ENCODE data around the gene CARS2.
"Not testable (repeated sequence)": the region's sequence is repeated elsewhere in the genome, so short reads cannot be mapped to it uniquely, and the experiment has no call there.

Gene CARS2, protein sequence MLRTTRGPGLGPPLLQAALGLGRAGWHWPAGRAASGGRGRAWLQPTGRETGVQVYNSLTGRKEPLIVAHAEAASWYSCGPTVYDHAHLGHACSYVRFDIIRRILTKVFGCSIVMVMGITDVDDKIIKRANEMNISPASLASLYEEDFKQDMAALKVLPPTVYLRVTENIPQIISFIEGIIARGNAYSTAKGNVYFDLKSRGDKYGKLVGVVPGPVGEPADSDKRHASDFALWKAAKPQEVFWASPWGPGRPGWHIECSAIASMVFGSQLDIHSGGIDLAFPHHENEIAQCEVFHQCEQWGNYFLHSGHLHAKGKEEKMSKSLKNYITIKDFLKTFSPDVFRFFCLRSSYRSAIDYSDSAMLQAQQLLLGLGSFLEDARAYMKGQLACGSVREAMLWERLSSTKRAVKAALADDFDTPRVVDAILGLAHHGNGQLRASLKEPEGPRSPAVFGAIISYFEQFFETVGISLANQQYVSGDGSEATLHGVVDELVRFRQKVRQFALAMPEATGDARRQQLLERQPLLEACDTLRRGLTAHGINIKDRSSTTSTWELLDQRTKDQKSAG

DNA sequence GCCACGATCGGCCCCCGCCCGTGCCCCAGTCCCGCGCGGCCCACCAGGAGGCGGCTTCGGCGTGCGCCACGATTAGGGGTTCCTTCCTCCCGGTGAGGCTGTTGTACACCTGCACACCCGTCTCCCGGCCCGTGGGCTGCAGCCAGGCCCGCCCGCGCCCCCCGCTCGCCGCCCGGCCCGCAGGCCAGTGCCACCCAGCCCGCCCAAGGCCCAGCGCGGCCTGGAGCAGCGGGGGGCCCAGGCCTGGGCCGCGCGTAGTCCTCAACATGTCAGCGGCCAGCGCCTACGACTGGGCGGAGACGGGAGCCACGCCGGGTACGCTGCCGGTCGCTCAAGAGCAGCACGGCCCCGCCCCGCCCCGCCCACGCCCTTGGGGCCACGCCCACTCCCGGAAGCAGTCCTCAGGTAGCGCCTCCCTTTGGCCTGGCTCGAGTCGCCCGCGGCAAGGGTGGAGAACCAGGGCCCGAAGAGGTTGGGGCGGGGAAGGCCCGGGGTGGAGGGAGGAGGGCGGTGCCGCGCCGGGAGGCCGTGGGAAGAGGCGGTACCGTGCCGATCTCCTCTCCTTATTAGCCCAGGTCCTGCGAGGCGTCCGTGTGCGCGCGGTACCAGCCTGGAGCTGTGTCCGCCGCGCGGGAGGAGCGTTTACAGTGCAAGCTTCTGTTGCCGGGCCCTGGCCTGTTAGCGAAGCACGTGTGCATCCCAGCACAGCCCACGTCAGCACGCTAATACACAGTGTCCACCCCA lies at the start of gene CARS2:
Gene CARS2, minus strand, starts transcription at position 291 of the 744 bp plus-strand sequence. Its CDS starts 23 bp downstream, at position 268.
- H3K4me1 ChIP-seq (ENCODE audit: insufficient read depth, low read length) = peaks cover 17% of the 10 kb centered on the region
- H3K4me3 ChIP-seq (ENCODE audit: low read depth in 1 of 2, low read length in 2 of 2) = peak within 1 kb of the TSS; percentile 54 to 63
- H3K36me3 ChIP-seq (ENCODE audit: insufficient read depth, low read length) = peaks cover 21% of the 10 kb centered on the region
- no peaks in the 10 kb centered on the region for H3K9me3 ChIP-seq (ENCODE audit: low read length)
- peak within 1 kb of the TSS; percentile 83 for H3K27ac ChIP-seq (ENCODE audit: low read depth, low read length)
- peak within 1 kb of the TSS; percentile 68 for H3K9ac ChIP-seq (ENCODE audit: low read length)
- H3K27me3 ChIP-seq (ENCODE audit: control insufficient read depth in 1 of 2, insufficient read depth in 2 of 2, low read length in 2 of 2) = no peaks in the 10 kb centered on the region

DNA sequence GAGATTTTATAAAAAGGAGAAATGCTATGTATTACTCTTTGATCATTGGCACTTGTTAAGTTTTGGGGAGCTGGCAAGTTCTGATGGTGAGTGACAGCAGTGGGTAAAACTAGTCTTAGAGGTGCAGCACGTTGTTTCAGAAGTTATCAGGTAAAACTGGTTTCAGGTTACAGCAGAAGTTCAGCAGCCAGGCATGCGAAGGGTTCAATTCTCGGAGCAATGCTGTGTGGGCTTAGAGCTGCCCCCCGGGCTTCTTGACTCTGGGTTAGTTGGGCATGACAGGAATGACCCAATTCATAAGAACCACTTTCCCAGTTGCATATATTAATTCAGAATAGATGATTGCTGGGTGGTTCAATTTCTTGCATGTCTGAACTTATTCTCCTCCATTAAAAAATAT lies 42.4 kb upstream of the CARS2 start:
- H3K4me3 ChIP-seq (ENCODE audit: low read depth in 1 of 2, low read length in 2 of 2) = no peak overlapping the region
- no peaks in the 10 kb centered on the region for H3K36me3 ChIP-seq (ENCODE audit: insufficient read depth, low read length)
- no peaks in the 10 kb centered on the region for H3K4me1 ChIP-seq (ENCODE audit: insufficient read depth, low read length)
- H3K9me3 ChIP-seq (ENCODE audit: low read length) = no peaks in the 10 kb centered on the region
- no peak overlapping the region for H3K27ac ChIP-seq (ENCODE audit: low read depth, low read length)
- H3K27me3 ChIP-seq (ENCODE audit: control insufficient read depth in 1 of 2, insufficient read depth in 2 of 2, low read length in 2 of 2) = no peaks in the 10 kb centered on the region
- H3K9ac ChIP-seq (ENCODE audit: low read length) = no peak overlapping the region

DNA sequence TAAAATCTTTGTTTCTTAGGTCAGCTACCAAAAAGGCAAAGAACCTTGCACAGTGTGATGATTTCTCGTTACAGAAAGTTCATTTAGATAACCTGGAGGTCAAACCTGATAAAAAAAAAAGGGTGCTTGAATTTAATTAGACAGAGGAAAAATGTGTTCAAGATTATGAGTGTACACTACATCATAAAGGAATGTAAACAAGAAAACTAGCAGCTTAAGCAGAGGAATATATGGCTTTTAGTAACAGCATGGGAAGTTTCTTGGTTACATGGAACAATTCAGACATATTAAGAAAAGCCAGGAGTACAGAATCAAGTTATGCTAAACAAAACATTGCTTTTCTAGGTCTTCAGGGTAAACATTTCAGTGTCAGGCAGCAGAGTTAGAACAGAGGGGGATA lies 40.5 kb upstream of the CARS2 start:
- Histone ChIP-seq H3K9me3 (ENCODE audit: low read length) (no peaks in the 10 kb centered on the region), H3K27me3 (ENCODE audit: control insufficient read depth in 1 of 2, insufficient read depth in 2 of 2, low read length in 2 of 2) (no peaks in the 10 kb centered on the region), H3K27ac (ENCODE audit: low read depth, low read length) (no peak overlapping the region), H3K36me3 (ENCODE audit: insufficient read depth, low read length) (no peaks in the 10 kb centered on the region), H3K4me3 (ENCODE audit: low read depth in 1 of 2, low read length in 2 of 2) (no peak overlapping the region), H3K4me1 (ENCODE audit: insufficient read depth, low read length) (no peaks in the 10 kb centered on the region), H3K9ac (ENCODE audit: low read length) (no peak overlapping the region)

- Histone ChIP-seq H3K27me3 (ENCODE audit: control insufficient read depth in 1 of 2, insufficient read depth in 2 of 2, low read length in 2 of 2) (no peaks in the 10 kb centered on the region), H3K9me3 (ENCODE audit: low read length) (no peaks in the 10 kb centered on the region), H3K9ac (ENCODE audit: low read length) (no peak overlapping the region), H3K4me3 (ENCODE audit: low read depth in 1 of 2, low read length in 2 of 2) (no peak overlapping the region), H3K27ac (ENCODE audit: low read depth, low read length) (no peak overlapping the region), H3K36me3 (ENCODE audit: insufficient read depth, low read length) (no peaks in the 10 kb centered on the region), H3K4me1 (ENCODE audit: insufficient read depth, low read length) (no peaks in the 10 kb centered on the region)
Observed at GRCh38 chr13:110743687-110744086, 37.8 kb upstream of the CARS2 start.

GRCh38 chr13:110737555-110737954 lies 31.6 kb upstream of the CARS2 start:
- Histone ChIP-seq H3K9ac (ENCODE audit: low read length) (no peak overlapping the region), H3K27ac (ENCODE audit: low read depth, low read length) (no peak overlapping the region), H3K4me1 (ENCODE audit: insufficient read depth, low read length) (no peaks in the 10 kb centered on the region), H3K9me3 (ENCODE audit: low read length) (no peaks in the 10 kb centered on the region), H3K4me3 (ENCODE audit: low read depth in 1 of 2, low read length in 2 of 2) (no peak overlapping the region), H3K36me3 (ENCODE audit: insufficient read depth, low read length) (no peaks in the 10 kb centered on the region), H3K27me3 (ENCODE audit: control insufficient read depth in 1 of 2, insufficient read depth in 2 of 2, low read length in 2 of 2) (no peaks in the 10 kb centered on the region)

DNA sequence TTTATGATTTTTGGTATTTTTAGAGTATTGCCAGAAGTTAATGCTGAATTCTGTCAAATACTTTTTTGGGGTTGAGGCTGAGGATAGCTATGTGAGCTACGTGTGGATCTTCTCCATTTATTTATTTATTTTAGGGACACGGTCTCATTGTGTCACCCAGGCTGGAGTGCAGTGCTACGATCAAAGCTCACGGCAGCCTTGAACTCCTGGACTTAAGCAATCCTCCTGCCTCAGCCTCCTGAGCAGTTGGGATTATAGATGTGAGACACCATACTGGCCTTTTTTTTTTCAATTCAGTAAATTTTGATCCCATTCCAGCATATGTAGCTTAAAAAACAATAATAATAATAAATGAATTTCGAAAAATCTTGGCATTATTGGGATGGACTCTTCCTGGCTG lies 28.6 kb upstream of the CARS2 start:
- H3K9me3 ChIP-seq (ENCODE audit: low read length) = no peaks in the 10 kb centered on the region
- H3K4me1 ChIP-seq (ENCODE audit: insufficient read depth, low read length) = no peaks in the 10 kb centered on the region
- H3K27me3 ChIP-seq (ENCODE audit: control insufficient read depth in 1 of 2, insufficient read depth in 2 of 2, low read length in 2 of 2) = no peaks in the 10 kb centered on the region
- H3K4me3 ChIP-seq (ENCODE audit: low read depth in 1 of 2, low read length in 2 of 2) = no peak overlapping the region
- no peak overlapping the region for H3K9ac ChIP-seq (ENCODE audit: low read length)
- no peaks in the 10 kb centered on the region for H3K36me3 ChIP-seq (ENCODE audit: insufficient read depth, low read length)
- no peak overlapping the region for H3K27ac ChIP-seq (ENCODE audit: low read depth, low read length)

- Histone ChIP-seq H3K27me3 (ENCODE audit: control insufficient read depth in 1 of 2, insufficient read depth in 2 of 2, low read length in 2 of 2) (no peaks in the 10 kb centered on the region), H3K27ac (ENCODE audit: low read depth, low read length) (no peak overlapping the region), H3K4me1 (ENCODE audit: insufficient read depth, low read length) (no peaks in the 10 kb centered on the region), H3K9me3 (ENCODE audit: low read length) (no peaks in the 10 kb centered on the region), H3K4me3 (ENCODE audit: low read depth in 1 of 2, low read length in 2 of 2) (no peak overlapping the region), H3K36me3 (ENCODE audit: insufficient read depth, low read length) (no peaks in the 10 kb centered on the region), H3K9ac (ENCODE audit: low read length) (no peak overlapping the region)
Observed at GRCh38 chr13:110731072-110731471, 25.2 kb upstream of the CARS2 start.

GRCh38 chr13:110726726-110727125 lies 20.8 kb upstream of the CARS2 start:
- Histone ChIP-seq H3K4me1 (ENCODE audit: insufficient read depth, low read length) (no peaks in the 10 kb centered on the region), H3K27ac (ENCODE audit: low read depth, low read length) (no peak overlapping the region), H3K27me3 (ENCODE audit: control insufficient read depth in 1 of 2, insufficient read depth in 2 of 2, low read length in 2 of 2) (no peaks in the 10 kb centered on the region), H3K9me3 (ENCODE audit: low read length) (no peaks in the 10 kb centered on the region), H3K4me3 (ENCODE audit: low read depth in 1 of 2, low read length in 2 of 2) (no peak overlapping the region), H3K9ac (ENCODE audit: low read length) (no peak overlapping the region), H3K36me3 (ENCODE audit: insufficient read depth, low read length) (no peaks in the 10 kb centered on the region)

DNA sequence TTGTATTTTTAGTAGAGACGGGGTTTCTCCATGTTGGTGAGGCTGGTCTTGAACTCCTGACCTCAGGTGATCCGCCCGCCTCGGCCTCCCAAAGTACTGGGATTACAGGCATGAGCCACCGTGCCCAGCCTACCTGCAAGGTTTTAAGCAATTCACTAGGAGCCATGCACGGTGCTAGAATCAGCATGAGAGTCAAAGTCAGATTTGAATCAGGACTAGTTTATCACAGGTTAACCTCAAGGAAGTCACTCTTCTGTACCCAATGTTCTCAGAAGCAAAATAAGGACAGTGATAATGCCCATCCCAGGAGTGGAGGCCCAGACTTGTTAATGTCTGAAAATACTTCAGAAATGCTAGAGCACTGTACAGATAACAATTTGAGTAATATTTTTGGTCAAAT lies 20.2 kb upstream of the CARS2 start:
- H3K4me1 ChIP-seq (ENCODE audit: insufficient read depth, low read length); H3K9ac ChIP-seq (ENCODE audit: low read length); H3K27ac ChIP-seq (ENCODE audit: low read depth, low read length); H3K36me3 ChIP-seq (ENCODE audit: insufficient read depth, low read length); H3K4me3 ChIP-seq (ENCODE audit: low read depth in 1 of 2, low read length in 2 of 2); H3K9me3 ChIP-seq (ENCODE audit: low read length); H3K27me3 ChIP-seq (ENCODE audit: control insufficient read depth in 1 of 2, insufficient read depth in 2 of 2, low read length in 2 of 2): not testable (repeated sequence)

DNA sequence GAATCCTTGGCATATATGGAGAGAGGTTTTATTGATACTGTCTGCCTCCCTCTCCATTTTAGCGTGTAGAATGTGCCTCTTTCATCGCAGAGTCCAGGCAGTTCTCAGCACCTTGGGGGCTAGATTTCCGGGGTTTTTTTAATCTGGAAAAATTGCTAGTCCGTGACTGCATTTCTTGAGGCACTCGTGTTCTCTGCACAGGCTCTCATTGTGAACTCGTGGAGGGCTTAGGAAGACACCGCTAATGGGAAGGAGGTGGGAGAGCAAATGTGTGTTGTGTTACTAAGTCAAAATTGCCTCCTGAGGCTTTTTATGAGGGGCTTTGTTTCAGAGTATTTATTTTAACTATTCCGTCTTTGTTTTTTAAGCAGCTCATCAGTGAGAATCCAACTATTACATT lies 17.7 kb upstream of the CARS2 start:
- Histone ChIP-seq H3K36me3 (ENCODE audit: insufficient read depth, low read length) (no peaks in the 10 kb centered on the region), H3K4me3 (ENCODE audit: low read depth in 1 of 2, low read length in 2 of 2) (no peak overlapping the region), H3K27ac (ENCODE audit: low read depth, low read length) (no peak overlapping the region)

GRCh38 chr13:110722971-110723370 lies 17.1 kb upstream of the CARS2 start:
- no peak overlapping the region for H3K4me3 ChIP-seq (ENCODE audit: low read depth in 1 of 2, low read length in 2 of 2)
- H3K27ac ChIP-seq (ENCODE audit: low read depth, low read length) = no peak overlapping the region
- H3K9ac ChIP-seq (ENCODE audit: low read length) = no peak overlapping the region
- H3K4me1 ChIP-seq (ENCODE audit: insufficient read depth, low read length) = peaks cover 3% of the 10 kb centered on the region
- no peaks in the 10 kb centered on the region for H3K9me3 ChIP-seq (ENCODE audit: low read length)
- no peaks in the 10 kb centered on the region for H3K36me3 ChIP-seq (ENCODE audit: insufficient read depth, low read length)
- H3K27me3 ChIP-seq (ENCODE audit: control insufficient read depth in 1 of 2, insufficient read depth in 2 of 2, low read length in 2 of 2) = no peaks in the 10 kb centered on the region

More for the DNA sequence above, 17.7 kb upstream of the CARS2 start:
- no peaks in the 10 kb centered on the region for H3K27me3 ChIP-seq (ENCODE audit: control insufficient read depth in 1 of 2, insufficient read depth in 2 of 2, low read length in 2 of 2)
- no peak overlapping the region for H3K9ac ChIP-seq (ENCODE audit: low read length)
- no peaks in the 10 kb centered on the region for H3K4me1 ChIP-seq (ENCODE audit: insufficient read depth, low read length)
- no peaks in the 10 kb centered on the region for H3K9me3 ChIP-seq (ENCODE audit: low read length)
